K562 (cell line): ENCODE measurements around the gene TMEM168. TPM values are rescaled to one million over a fixed set of nuclear protein-coding genes. Genes with fewer than 3 reads are reported as not detected.
A peak's percentile ranks its signal among the peaks of the same experiment; 100 is the strongest.

Experiments used
- ARID3A ChIP-seq: IDR thresholded peaks from 2 replicates; pipeline ENCODE4 v1.6.1; 2012; ENCODE audit warnings: low read depth, low read length, improper control_type of control experiment, borderline replicate concordance
- C11orf30 ChIP-seq: fragments of 450-650 bp; IDR thresholded peaks from 2 replicates; pipeline ENCODE4 v1.6.1; 2016; ENCODE audit warnings: low read depth, mild to moderate bottlenecking
- E2F5 ChIP-seq: sonication (generic); formaldehyde crosslinking; IDR thresholded peaks from 2 replicates; pipeline ENCODE4 v1.8.0; 2022; ENCODE audit warnings: mild to moderate bottlenecking, missing genetic modification reagents
- ETS2 ChIP-seq: IDR thresholded peaks from 2 replicates; pipeline ENCODE4 v1.6.1; 2016; ENCODE audit warnings: borderline replicate concordance, missing genetic modification characterization, mild to moderate bottlenecking, moderate library complexity, missing compliant biosample characterization; ENCODE audit not compliant: poor library complexity, severe bottlenecking
- FOS ChIP-seq: IDR thresholded peaks from 3 replicates; pipeline ENCODE4 v1.6.1; 2011; ENCODE audit not compliant: insufficient read length; ENCODE audit errors: extremely low read depth
- GTF3C2 ChIP-seq: IDR thresholded peaks from 3 replicates; pipeline ENCODE4 v1.6.1; 2011; ENCODE audit warnings: borderline replicate concordance, mild to moderate bottlenecking, moderate library complexity; ENCODE audit not compliant: insufficient read length; ENCODE audit errors: extremely low read depth
- KDM1A ChIP-seq, 2 experiments: fragments of 450-650 bp; IDR thresholded peaks; 2 replicates each; pipeline ENCODE4 v1.6.1; 2016; ENCODE audit warnings: mild to moderate bottlenecking in 2 of 2
- MYNN ChIP-seq, 2 experiments: sonication (generic); formaldehyde crosslinking in 1 of 2; IDR thresholded peaks; 2 replicates each; pipeline versions ENCODE4 v1.5.0 to v1.6.1; 2016 to 2020; ENCODE audit warnings: antibody characterized with exemption in 1 of 2, missing genetic modification reagents in 1 of 2
- SMARCA4 ChIP-seq: fragments of 450-650 bp; IDR thresholded peaks from 2 replicates; pipeline ENCODE4 v1.6.1; 2016
- SMARCE1 ChIP-seq: fragments of 450-650 bp; IDR thresholded peaks from 2 replicates; pipeline ENCODE4 v1.7.1; 2016; ENCODE audit warnings: mild to moderate bottlenecking
- TAF7 ChIP-seq: fragments of 450-650 bp; IDR thresholded peaks from 2 replicates; pipeline ENCODE4 v1.6.1; 2016; ENCODE audit warnings: missing genetic modification characterization, missing compliant biosample characterization
- TEAD4 ChIP-seq, 2 experiments: sonication (generic) in 1 of 2; formaldehyde crosslinking in 1 of 2; IDR thresholded peaks; 2 replicates each; pipeline versions ENCODE4 v1.6.1 to v1.8.0; 2012 to 2022; ENCODE audit warnings: borderline replicate concordance in 1 of 2, inconsistent platforms in 1 of 2, low read length in 1 of 2, mild to moderate bottlenecking in 1 of 2, missing genetic modification reagents in 1 of 2
- WHSC1 ChIP-seq: IDR thresholded peaks from one replicate; pipeline ENCODE4 v1.6.1; 2012; ENCODE audit warnings: low read length, control low read depth, inconsistent platforms
- ZNF41 ChIP-seq: fragments of 250-450 bp; sonication (Bioruptor Pico); conservative IDR thresholded peaks from 2 replicates; pipeline ENCODE4 v1.4.0; 2020; ENCODE audit warnings: mild to moderate bottlenecking
- ZNF644 ChIP-seq: fragments of 200-800 bp; sonication (Bioruptor generic); IDR thresholded peaks from 2 replicates; pipeline ENCODE4 v1.6.1; 2016; ENCODE audit warnings: low read depth, missing genetic modification characterization, missing compliant biosample characterization
- polyA plus RNA-seq, 8 experiments: library from polyadenylated mRNA; depleted of rRNA in 4 of 8; stranded (reverse) in 5 of 8; unstranded in 3 of 8; fragments of >200 nt; fragmentation: Nextera tagmentation in 2 of 8; fragmentation: Illumina TruSeq in 1 of 8; extraction: Ambion mirVana in 2 of 8; extraction: Trizol in 1 of 8; gene quantifications; 2 replicates each; pipeline versions ENCODE4 v1.2.1 to v1.2.3, GENCODE V29; 2011 to 2014; ENCODE audit warnings: inconsistent platforms in 1 of 8, missing spikeins in 1 of 8
- total RNA-seq, 7 experiments: library from RNA; depleted of rRNA in 6 of 7; stranded (reverse); fragments of >200 nt in 6 of 7; fragmentation: Illumina TruSeq in 2 of 7; extraction: Trizol in 2 of 7; gene quantifications; 2 replicates each; pipeline versions ENCODE4 v1.2.1 to v1.2.3, GENCODE V29; 2011 to 2021; ENCODE audit warnings: low replicate concordance in 1 of 7
- TF ChIP-seq, protein P1 (sequence below): fragments of 250-450 bp; sonication (Bioruptor Pico); IDR thresholded peaks from 2 replicates; pipeline ENCODE4 v1.8.0; 2022; ENCODE audit warnings: inconsistent platforms, mild to moderate bottlenecking, moderate library complexity, borderline replicate concordance
- TF ChIP-seq, protein P2 (sequence below): IDR thresholded peaks from 2 replicates; pipeline ENCODE4 v1.6.1; 2016; ENCODE audit warnings: missing genetic modification characterization, missing compliant biosample characterization

TMEM168 gene
- total and polyA plus RNA-seq, 9 of the 15 experiments (the other 6 are each of a cell fraction or from before 2014, with no cell fraction given) = 19.7 to 50.7 (median 25.4) TPM

DNA sequence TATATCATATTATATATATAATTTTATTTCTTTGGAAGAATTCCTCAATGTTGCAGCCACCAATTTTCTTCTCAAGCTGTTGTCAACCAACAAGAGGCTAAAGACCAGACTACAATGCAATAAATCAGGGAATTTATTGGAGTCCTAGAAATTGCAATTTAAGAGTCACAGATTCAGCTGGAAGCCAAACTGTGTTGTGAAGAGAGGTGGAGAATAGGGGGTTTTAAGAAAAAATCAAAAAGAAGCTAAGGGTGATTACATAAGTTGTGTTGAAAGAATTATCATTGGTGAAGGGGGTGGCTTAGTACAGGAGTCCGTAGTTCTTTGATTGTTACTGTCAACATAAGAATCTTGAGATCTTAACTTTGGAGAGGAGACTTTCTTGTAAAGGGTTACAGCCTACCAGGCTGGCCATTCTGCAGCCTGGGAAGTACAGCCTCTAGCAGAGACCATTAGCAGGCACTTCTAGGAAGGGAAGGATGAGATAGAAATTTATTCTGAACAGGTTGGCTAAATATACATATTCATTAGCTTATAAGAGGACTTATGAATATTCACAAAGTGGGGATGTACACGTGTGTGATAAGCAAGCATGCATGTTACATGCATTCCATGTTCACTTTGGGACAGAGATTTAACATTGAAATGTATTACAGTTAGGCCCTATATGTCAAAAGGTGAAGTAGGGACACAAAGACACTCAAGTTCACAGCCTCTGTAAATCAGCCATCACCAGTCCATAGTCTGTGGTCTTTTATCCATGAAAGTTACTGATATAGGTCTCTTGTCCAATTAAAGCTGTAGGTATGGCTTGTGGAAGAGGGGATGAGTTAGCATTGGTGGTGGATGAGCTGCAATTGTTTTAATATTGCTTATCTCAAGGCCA is 8.3 kb upstream of the TMEM168 start (continued):
- TF ChIP-seq, protein P1, sequence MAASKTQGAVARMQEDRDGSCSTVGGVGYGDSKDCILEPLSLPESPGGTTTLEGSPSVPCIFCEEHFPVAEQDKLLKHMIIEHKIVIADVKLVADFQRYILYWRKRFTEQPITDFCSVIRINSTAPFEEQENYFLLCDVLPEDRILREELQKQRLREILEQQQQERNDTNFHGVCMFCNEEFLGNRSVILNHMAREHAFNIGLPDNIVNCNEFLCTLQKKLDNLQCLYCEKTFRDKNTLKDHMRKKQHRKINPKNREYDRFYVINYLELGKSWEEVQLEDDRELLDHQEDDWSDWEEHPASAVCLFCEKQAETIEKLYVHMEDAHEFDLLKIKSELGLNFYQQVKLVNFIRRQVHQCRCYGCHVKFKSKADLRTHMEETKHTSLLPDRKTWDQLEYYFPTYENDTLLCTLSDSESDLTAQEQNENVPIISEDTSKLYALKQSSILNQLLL = no peak
- no peak for TF ChIP-seq ARID3A
- TF ChIP-seq WHSC1 = no peak
- TF ChIP-seq ZNF41 (CRISPR knock-in tag) = no peak
- no peak for TF ChIP-seq MYNN (IDR thresholded peaks at IDR 0.05)
- TF ChIP-seq MYNN (CRISPR knock-in tag; IDR thresholded peaks at IDR 0.05) = no peak
- TF ChIP-seq FOS = no peak
- TF ChIP-seq, protein P2, sequence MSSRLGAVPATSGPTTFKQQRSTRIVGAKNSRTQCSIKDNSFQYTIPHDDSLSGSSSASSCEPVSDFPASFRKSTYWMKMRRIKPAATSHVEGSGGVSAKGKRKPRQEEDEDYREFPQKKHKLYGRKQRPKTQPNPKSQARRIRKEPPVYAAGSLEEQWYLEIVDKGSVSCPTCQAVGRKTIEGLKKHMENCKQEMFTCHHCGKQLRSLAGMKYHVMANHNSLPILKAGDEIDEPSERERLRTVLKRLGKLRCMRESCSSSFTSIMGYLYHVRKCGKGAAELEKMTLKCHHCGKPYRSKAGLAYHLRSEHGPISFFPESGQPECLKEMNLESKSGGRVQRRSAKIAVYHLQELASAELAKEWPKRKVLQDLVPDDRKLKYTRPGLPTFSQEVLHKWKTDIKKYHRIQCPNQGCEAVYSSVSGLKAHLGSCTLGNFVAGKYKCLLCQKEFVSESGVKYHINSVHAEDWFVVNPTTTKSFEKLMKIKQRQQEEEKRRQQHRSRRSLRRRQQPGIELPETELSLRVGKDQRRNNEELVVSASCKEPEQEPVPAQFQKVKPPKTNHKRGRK (tag) = no peak
- TF ChIP-seq ZNF644 (tag) = no peak
- peak; percentile 24; the same call in 1 of the 2 replicates for TF ChIP-seq SMARCE1
- no peak for TF ChIP-seq TAF7
- TF ChIP-seq ETS2 (tag) = no peak
- 0 out of 2 replicates have a peak, but pooled peaks have one; percentile 60 for TF ChIP-seq TEAD4 (IDR thresholded peaks at IDR 0.05; ENCODE audit: low read length)
- TF ChIP-seq TEAD4 (CRISPR knock-in tag; IDR thresholded peaks at IDR 0.05; ENCODE audit: borderline replicate concordance) = no peak
- no peak for TF ChIP-seq E2F5 (CRISPR knock-in tag)
- no peak for TF ChIP-seq GTF3C2
- TF ChIP-seq C11orf30 = peak; percentile 65; the same call in 1 of the 2 replicates
- TF ChIP-seq SMARCA4 = 0 out of 2 replicates have a peak, but pooled peaks have one; percentile 35
- peak; percentile 43 to 65; a peak in 3 of 4 replicates for TF ChIP-seq KDM1A (IDR thresholded peaks at IDR 0.05)
